ENCODE measurements around the gene SPATA45. TPM values are rescaled to one million over a fixed set of nuclear protein-coding genes. Genes with fewer than 3 reads are reported as not detected.

Gene SPATA45
- total RNA-seq, 3 donors from 2014 or later: not detected

- no peak overlapping the region for H3K4me3 ChIP-seq
- H3K4me1 ChIP-seq (ENCODE audit: low read depth): peaks cover 18% of the 10 kb centered on the region
- no peaks in the 10 kb centered on the region for H3K9me3 ChIP-seq
- intact Hi-C loops (cut with DNase I, micrococcal nuclease): no loop called here
- DNase-seq (no peak), ATAC-seq (peak; percentile 23)
- no peak for TF ChIP-seq CTCF (IDR thresholded peaks at IDR 0.05)
- no peaks in the 10 kb centered on the region for H3K36me3 ChIP-seq (ENCODE audit: low read depth)
Measured at GRCh38 chr1:212860713-212861581, 13.5 kb upstream of the SPATA45 start.

GRCh38 chr1:212858461-212859265, 11.2 kb upstream of the SPATA45 start:
- Histone ChIP-seq H3K4me1 (ENCODE audit: low read depth) (peaks cover 18% of the 10 kb centered on the region), H3K36me3 (ENCODE audit: low read depth) (no peaks in the 10 kb centered on the region), H3K4me3 (peak overlapping the region; percentile 81), H3K9me3 (no peaks in the 10 kb centered on the region)
- ATAC-seq (peak; percentile 64), DNase-seq (peak; percentile 31 to 63 (median 56))
- intact Hi-C loops (cut with DNase I, micrococcal nuclease): no loop called here
- no peak for TF ChIP-seq CTCF (IDR thresholded peaks at IDR 0.05)

GRCh38 chr1:212857992-212858460, 10.6 kb upstream of the SPATA45 start, which contains the start of gene FLVCR1:
FLVCR1 (plus strand) TSS chr1:212858275; CDS start chr1:212858453, 178 bp downstream.
- Histone ChIP-seq H3K4me1 (ENCODE audit: low read depth) (peaks cover 18% of the 10 kb centered on the region), H3K4me3 (peak within 1 kb of the TSS; percentile 81), H3K9me3 (no peaks in the 10 kb centered on the region), H3K36me3 (ENCODE audit: low read depth) (no peaks in the 10 kb centered on the region)
- DNase-seq (peak; percentile 97 to 99 (median 98)), ATAC-seq (peak; percentile 98)
- no peak for TF ChIP-seq CTCF (IDR thresholded peaks at IDR 0.05)
- intact Hi-C loops (cut with DNase I, micrococcal nuclease): no loop called here

- DNase-seq (no peak), ATAC-seq (no peak)
- no peak overlapping the region for H3K4me3 ChIP-seq
- intact Hi-C loops (cut with DNase I, micrococcal nuclease): no loop called here
- H3K4me1 ChIP-seq (ENCODE audit: low read depth): peaks cover 18% of the 10 kb centered on the region
- H3K9me3 ChIP-seq: no peaks in the 10 kb centered on the region
- TF ChIP-seq CTCF (IDR thresholded peaks at IDR 0.05): no peak
- no peaks in the 10 kb centered on the region for H3K36me3 ChIP-seq (ENCODE audit: low read depth)
Measured at GRCh38 chr1:212856755-212857154, 9.3 kb upstream of the SPATA45 start.

GRCh38 chr1:212853658-212854057, 6.2 kb upstream of the SPATA45 start:
- intact Hi-C loops (cut with DNase I, micrococcal nuclease): no loop called here
- peak; percentile 49 for ATAC-seq
- Histone ChIP-seq H3K9me3 (no peaks in the 10 kb centered on the region), H3K4me3 (no peak overlapping the region), H3K4me1 (ENCODE audit: low read depth) (peaks cover 5% of the 10 kb centered on the region), H3K36me3 (ENCODE audit: low read depth) (no peaks in the 10 kb centered on the region)
- TF ChIP-seq CTCF (IDR thresholded peaks at IDR 0.05): no peak
- peak in 1 of 3 donors; percentile 91 for DNase-seq
